GM04504 (cell line): ENCODE measurements around the gene SIGLEC1.

Experiments used
- DNase-seq: peaks from one replicate; pipeline ENCODE4 v3.0.0-alpha.2; 2012; ENCODE audit warnings: low read depth

Gene SIGLEC1

DNA sequence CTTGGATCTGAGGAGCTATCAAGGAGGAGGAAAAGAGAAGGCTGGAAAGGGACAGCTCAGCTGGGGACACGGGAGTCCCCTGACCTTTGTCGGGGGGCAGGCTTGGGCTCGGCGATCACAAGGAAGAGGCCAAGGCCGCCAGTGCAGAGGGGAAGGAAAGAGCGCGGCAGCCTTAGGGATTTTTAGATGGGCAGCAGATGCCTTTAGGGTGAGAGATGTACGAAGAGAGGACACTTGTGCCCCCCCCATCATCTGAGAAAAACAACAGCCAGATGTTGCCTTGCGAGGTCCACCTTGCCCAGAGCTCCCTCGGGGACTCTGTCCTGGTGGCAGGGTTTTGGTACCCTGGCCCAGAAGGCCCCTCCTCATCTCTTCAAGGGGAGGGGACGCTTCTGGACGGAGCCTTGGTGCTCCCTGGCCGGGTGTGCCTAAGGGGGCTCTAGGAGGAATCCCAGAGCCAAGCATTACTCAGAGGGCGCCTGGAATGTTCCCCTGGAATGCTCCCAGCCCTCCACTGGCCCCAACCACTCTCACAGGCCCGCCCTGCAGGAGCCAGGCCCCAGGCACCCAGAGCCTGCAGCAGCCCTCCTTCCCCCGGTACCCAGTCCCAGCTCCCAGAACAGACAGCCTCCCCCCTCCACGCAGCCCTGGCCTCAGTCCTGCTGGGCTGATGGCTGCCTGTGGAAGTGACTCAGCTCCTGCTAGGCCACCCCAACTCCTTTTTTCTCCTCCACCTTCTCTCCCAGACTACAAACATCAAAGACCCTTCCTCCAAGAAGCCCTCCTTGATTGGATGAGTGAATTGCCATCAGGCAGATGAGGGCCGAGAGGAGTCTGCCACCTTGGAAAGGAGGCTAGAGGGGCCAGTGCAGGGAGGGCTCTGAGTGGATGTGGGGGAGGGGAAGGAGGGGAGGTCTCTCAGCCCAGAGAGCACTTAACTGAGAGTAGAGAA lies 32.4 kb downstream of the SIGLEC1 start:
- peak; percentile 90 for DNase-seq

DNA sequence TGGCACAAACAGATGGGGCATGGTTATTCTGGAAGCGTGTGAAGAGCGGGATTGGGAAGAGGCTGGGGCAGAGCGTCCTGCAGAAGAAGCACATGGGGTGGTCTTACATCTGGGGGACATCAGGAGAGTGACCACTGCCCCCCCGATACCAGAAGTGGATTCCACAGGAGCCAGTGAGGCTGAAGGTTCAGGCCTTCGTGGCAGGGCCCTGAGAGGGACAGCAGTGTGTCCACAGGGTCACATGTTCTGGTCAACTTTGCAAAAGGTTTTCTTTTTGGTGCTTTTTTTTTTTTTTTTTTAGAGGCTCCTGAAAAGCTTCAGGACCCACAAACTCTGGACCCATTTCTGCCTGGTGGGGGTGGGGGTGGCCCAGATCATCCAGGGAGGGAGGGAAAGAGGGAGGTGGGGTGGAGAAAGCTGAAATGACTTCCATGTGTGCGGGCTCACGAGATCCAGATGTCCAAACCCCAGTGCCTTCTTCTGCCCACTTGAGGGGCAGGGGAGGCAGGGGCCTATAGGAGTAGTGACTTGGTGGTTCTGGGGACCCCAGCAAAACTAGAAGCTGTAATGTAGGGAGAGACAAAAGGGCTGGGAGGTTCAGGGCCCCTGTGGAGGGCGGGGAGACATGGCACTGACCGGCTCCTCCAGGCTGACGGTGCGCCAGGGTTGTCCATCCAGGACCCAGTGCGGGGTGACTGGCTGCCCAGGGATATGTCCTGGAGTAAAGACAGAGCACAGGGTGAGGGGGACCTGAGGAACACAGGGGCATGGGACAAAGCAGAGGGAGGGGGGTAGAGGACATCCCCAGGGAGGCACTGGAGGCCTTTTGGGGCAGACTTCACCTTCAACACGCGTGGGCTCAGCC lies 33.3 kb downstream of the SIGLEC1 start:
- peak; percentile 60 for DNase-seq

DNA sequence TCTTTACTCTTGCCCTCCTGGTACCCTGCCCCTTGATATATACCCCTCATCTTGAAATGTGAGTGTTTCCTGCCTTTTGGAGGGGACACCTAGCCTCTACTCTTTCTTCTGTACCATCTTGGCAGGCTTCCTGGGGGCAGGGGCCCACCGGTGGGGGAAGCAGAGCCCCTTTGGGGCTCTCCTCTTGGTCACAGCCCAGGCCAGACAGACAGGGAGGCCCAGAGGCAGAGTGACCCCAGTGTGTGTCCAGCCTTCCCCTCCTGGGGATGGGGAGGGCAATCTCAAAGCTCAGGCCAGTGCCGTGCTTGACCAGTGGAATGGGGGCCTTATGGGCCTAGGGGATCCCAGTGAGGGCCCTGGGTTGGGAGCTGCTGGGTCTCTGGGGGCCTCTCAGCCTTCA lies 34.2 kb downstream of the SIGLEC1 start:
- no peak for DNase-seq

DNA sequence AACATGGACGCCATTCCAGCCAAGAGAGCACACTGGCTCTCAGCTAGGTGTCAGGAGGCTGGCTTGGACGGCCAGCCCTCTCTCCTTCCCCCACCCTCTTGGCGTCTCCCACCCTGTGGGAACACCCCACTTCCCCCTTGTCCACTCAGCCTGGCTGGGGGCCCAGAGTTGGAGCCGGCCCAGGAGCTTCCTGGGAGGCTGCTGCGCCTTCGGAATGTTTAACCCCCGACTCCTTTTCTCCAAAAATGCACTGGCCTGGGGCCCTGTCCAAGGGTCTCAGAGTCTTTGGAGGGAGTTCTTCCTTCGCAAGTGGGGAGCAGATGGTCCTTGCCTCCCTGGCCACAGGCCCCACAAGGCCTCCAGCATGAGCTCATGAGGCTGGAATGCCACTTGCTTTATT lies 34.7 kb downstream of the SIGLEC1 start:
- no peak for DNase-seq

DNA sequence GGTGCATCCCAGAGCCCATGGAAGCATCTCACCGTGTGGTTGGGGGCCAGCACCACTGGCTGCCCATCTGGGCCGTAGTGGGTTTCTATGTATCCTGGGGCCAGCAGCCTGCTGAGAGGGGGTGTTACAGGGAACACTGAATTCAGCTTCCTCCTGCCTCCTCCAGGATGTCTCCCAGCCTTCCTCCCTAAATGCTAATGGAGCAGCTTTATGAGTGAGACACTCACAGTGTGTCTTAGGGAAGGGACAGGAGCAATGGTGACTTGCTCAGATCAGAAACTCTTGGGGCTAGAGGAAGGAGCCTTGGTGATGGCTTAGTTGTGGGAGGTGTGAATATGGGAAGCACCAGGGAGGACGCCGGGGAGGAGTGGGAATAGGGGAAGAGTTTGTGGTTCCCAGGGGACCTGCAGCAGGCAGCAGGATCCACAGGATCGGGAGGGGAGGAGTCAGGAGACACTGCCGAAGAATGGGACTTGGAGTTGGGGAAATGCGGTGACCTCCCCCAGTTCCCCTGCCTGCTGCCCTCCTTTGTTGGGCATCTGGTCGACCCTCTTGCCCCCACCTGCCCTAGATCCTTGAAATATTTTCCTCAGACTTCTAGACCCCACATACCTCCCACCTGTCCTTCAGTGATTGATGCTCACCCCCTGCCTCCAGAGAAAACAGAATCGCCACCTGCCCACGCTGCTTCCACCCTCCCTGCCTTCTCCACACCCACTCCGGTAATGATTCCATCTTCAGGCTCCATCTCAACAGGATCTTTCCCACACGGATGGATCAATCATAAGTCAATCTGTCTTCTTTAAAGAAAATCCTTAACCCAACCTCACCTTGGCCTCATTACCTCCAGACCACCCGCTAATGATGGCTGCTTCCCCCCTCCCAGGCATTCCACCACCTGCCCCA lies 37.2 kb downstream of the SIGLEC1 start:
- no peak for DNase-seq

DNA sequence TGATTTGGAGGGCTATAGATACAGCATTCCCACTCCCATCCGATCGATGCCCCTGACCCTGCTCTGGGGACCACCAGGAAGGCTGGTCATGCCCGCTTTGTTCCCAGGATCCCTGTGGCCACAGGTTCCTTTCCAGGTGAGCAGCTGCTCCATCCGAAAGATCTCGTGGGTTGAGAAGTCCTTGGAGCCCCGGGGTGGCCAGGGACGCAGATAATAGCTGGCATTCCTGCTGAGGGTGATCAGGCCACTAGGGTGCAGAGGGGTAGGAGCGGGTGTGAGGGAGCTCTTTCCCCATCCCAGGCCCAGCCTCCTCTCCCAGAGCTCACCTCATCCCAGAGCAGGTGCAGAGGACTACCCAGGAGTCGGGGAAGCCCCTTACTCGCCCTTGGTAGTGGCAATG lies 38.0 kb downstream of the SIGLEC1 start:
- no peak for DNase-seq

DNA sequence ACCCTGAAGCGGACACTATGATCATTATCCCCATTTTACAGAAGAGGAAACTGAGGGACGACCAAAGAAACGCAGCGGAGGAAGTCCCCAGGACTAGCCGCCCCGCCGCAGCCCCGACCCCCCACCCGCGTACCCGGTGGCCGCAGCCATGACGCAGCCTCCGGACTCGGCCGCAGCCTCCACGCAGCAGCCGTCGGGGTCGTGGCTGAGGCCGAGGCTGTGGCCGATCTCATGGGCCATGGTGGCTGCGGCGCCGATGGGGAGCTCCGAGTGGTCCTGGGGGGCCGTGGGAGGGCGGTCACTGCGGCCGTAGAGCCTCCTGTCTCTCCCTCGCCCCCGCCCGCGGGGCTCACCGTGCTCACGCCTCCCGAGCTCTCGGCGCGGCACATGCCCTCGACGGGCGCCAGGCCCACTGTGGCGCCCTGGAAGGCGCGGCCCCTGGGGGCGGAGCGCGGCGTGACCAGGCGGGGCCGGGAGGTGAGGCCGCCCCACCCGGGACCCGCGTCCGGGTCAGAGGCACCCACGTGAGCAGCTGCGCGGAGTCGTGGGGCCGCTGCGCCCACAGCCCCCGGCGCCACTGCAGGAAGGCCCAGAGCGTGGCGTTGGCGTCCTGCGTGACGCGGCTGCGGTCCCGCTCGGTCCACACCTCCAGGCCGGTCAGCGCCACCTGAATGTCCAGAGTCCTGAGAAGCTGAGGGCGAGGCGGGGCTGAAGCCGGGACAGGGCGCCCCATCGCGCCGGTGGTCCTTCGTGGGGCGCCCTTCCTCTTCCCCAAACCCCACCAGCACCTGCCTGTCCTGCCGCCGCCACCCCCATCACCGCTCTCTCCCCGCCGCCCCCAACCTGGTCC lies 39.0 kb downstream of the SIGLEC1 start:
- DNase-seq, result no peak

DNA sequence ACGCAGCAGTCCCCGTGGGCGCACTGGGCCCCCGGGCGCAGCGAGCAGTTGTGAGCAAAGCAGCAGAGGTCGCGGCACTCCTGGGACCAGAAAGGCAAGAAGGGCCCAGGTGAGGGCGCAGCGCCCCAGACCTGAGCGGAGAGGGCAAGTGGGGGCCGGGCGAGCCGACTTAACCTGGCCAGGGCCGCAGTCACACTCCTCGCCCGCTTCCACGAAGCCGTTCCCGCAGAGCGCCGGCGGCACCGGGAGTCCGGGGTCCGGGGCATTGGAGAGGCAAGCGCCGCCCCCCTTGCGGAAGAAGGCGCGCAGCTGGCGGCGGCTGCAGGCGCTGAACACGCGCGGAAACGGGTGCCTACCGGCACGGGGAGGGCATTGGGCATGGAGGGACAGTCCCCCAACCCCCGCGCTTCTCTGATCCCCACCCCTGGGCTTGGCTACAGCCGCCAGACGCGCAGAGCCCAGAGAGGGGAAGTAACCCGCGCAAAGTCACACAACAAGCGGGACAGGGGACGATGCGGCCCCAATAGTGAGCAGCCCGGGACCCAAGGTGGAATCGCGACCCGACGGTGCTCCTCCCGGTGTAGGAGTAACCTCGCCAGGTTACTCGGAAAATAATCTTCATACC lies 39.7 kb downstream of the SIGLEC1 start:
- DNase-seq, result no peak

DNA sequence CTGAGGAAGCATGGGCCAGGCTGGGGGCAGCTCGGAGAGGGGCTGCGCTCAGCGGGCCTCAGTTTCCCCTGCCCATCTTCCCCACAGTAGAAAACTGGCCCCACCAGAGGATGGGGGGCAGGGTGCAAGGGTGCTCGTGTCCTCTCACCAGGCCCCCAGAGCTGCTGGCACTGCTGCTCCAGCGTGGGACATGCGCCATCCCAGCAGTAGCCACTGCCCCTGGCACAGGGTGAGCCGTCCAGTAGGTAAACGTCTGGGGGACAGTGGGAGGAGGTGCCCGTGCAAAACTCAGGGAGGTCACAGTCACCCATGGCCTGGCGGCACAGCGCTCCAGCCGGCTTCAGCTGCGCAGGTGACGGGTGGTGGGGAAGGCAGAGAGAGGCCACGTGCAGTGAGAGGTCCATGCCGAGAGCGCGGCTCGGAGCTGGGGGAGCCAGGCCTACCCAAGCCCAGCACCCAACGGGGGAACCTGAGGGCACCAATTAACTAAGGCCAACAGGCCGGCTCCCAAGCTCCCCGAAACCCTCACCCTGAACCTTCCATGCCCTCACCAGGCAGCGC lies 40.3 kb downstream of the SIGLEC1 start:
- no peak for DNase-seq

DNA sequence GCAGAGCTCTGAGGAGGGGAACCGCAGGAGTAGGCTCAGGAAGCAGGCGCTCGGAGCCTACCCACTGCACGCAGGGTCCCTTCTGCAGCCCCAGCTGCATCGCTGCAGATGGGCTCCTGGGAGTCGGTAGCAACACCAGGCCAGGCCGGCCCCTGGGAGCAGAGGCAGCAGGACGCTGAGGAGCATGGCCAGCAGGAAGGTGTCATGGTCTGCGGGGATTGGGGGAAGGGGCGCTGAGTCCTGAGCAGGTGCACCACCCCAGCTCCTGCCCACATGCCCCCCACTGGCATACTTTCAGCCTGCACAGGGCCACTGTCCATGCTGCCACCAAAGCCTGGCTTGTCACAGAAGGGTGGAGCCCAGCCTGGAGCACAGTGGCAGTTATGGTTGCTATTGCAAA lies 41.5 kb downstream of the SIGLEC1 start:
- DNase-seq, result no peak

DNA sequence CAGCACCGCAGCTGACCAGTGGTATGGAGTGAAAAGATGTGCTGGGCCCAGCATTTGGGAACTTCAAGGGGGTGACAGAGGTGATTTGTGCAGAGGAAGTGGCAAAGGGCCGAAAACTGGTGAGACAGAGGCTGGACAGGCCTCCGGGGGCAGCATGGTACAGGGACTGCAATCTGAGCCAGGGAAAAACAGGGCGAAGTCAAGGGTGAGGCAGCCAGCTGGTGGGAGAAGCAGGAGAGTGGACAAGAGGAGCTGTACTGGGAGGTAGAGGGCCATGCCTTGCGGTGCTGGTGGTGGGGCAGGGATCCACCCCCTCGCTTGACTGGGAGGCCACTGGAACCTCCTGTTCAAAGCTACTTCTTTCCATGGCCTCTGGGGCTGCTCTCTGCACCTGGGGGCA lies 41.9 kb downstream of the SIGLEC1 start:
- no peak for DNase-seq

DNA sequence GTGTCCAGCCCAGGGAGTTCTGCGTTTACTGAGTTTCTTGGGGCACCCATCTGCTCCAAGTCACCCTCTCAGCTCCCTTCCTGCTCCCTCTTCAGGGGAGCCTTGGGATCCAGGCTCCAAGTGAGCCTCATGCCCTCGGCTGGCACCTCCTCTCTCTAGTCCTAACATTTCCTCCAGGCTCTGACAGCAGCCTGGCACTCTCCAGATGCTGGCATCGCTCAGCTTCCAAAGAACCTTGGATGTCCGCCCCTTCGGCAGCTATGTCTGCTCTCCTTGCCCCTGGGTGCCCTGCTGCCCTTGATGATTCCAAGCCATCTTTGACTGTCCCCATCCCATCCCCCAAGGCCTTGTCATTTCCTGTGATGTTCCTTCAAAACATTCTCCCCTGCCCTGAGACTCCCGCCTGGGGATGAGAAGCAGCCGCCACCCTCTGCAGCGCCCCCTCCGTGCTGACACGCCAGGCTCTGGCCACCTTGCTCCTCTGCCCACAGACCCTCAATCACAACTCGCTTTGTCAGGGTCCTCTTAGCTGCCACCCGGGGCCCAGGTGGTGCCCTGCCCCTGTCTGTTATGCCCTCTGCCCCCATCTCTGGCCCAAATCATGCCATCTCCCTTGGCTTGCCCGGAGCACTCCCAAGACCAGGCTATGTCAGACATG lies 42.6 kb downstream of the SIGLEC1 start:
- DNase-seq, result no peak

DNA sequence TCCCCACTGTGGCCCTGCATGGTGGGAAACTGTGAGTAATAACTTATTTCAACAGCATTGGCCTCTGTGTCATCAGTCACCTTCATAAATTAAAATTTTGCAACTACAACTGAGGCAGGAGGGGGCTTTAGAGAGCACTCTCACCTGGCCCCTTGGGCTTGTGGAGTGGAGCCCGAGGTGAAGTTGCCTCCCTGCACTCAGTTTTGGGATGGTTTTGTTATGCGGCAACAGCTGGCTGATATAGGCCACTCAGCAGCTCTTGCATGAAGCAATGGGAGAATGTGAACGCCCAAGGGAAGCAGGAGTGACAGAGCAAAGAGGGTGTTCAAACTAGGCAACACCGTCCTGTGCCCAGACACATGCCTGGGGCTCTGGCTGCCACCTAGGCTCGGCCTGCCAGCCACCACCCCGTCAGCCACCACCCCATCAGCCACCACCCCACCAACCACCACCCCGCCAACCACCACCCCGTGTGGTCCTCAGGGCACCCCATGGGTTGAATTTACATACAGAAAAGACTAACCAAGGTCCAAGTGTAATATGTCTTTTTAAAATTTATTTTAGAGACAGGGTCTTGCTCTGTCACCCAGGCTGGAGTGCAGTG lies 44.9 kb downstream of the SIGLEC1 start:
- no peak for DNase-seq

DNA sequence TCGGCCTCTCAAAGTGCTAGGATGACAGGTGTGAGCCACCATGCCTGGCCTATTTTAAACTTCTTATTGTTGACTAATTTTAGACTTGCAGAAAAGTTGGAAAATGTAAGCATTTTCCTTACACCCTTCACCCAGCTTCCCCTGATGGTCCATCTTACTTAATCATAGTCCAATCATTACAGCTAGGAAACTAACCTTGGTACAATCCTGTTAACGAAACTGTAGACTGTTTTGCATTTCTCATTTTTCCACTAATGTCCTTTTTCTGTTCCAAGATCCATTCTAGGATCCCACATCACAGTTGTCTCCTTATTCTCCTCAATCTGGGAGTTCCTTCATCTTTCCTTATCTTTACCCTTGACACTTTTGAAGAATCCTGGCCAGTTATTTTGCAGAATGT lies 48.5 kb downstream of the SIGLEC1 start:
- DNase-seq, result no peak

DNA sequence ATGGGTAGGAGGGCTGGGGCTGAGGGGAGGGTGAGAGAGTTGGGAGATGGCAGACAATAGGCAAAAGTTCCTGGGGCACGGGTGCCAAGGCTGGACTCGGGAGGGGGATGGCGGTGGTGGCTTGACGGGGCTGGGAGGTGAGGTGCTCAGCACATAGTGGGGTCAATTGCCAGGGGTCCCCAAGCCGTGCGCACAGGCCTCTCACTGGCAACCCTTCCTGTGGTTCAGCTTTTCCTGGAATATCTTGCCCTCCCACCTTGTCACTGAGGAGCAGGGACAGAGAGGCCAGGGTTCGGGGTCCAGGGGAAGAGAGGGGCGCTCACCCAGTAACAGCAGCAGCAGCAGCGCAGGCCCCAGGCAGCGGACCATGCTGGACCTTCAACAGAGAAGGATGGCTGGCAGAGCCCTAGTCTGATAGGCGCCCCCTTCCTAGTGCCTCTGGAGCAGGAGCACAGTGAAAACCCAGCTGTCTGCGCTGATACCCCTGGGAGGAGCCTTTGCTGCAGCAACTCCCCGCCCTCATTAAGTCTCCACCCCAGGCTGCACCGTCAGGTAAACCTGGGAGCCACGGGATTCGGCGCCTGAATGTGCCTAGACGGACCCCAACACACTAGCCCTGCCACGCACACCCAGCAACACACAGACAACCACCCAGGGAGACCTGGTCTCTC lies 49.2 kb downstream of the SIGLEC1 start, which contains the start of gene GFRA4:
GFRA4 (minus strand) TSS at position 369 of the 671 bp plus-strand sequence; CDS start at position 369, 0 bp downstream.
- no peak for DNase-seq
